HL-60 (cell line): ENCODE results near the gene AOC1.
"Not testable (repeated sequence)": the region's sequence is repeated elsewhere in the genome, so short reads cannot be mapped to it uniquely, and the experiment has no call there.

Source experiments
- CTCF ChIP-seq: IDR thresholded peaks from one replicate; pipeline ENCODE4 v1.5.1; 2011; ENCODE audit warnings: low read length, control low read depth, inconsistent platforms; ENCODE audit not compliant: insufficient read depth
- POLR2AphosphoS5 ChIP-seq: IDR thresholded peaks from 2 replicates; pipeline ENCODE4 v1.6.1; 2012; ENCODE audit warnings: low read depth
- REST ChIP-seq: IDR thresholded peaks from 2 replicates; pipeline ENCODE4 v1.6.1; 2012; ENCODE audit warnings: low read depth; ENCODE audit not compliant: insufficient replicate concordance
- SPI1 ChIP-seq: IDR thresholded peaks from 2 replicates; pipeline ENCODE4 v1.6.1; 2012; ENCODE audit warnings: low read depth, mild to moderate bottlenecking, borderline replicate concordance

GRCh38 chr7:150807616-150808438 lies 44.5 kb upstream of the AOC1 start:
- TF ChIP-seq CTCF, POLR2AphosphoS5, SPI1, REST: not testable (repeated sequence)
